HL-60 (cell line): Measurements from ENCODE around the gene ZMIZ1.

Source experiments
- DNase-seq, 2 experiments: peaks; one replicate each; pipeline ENCODE4 v3.0.0-alpha.2; 2010 to 2020; ENCODE audit warnings: low read depth in 1 of 2, low spot score in 1 of 2
- H3K27ac ChIP-seq: fragments of 250-450 bp; sonication (Bioruptor Pico); replicated peaks from 2 replicates; pipeline ENCODE4 v1.5.1; 2020; ENCODE audit warnings: mild to moderate bottlenecking, moderate library complexity
- H3K27me3 ChIP-seq: fragments of 250-450 bp; sonication (Bioruptor Pico); 2 replicates; pipeline ENCODE4 v1.5.1; 2021; ENCODE audit warnings: mild to moderate bottlenecking, moderate library complexity; ENCODE audit not compliant: insufficient read depth, poor library complexity, severe bottlenecking
- H3K4me3 ChIP-seq: replicated peaks from 2 replicates; pipeline ENCODE4 v1.5.1; 2011; ENCODE audit warnings: mild to moderate bottlenecking, control low read depth, low read length; ENCODE audit not compliant: insufficient read depth
- GABPA ChIP-seq: IDR thresholded peaks from 2 replicates; pipeline ENCODE4 v1.6.1; 2012; ENCODE audit warnings: low read depth
- POLR2AphosphoS5 ChIP-seq: IDR thresholded peaks from 2 replicates; pipeline ENCODE4 v1.6.1; 2012; ENCODE audit warnings: low read depth
- SPI1 ChIP-seq: IDR thresholded peaks from 2 replicates; pipeline ENCODE4 v1.6.1; 2012; ENCODE audit warnings: low read depth, mild to moderate bottlenecking, borderline replicate concordance
- TF ChIP-seq, protein P1 (sequence below): IDR thresholded peaks from 2 replicates; pipeline ENCODE4 v1.6.1; 2012; ENCODE audit warnings: low read depth; ENCODE audit not compliant: insufficient replicate concordance
- TF ChIP-seq, protein P2 (sequence below): IDR thresholded peaks from one replicate; pipeline ENCODE4 v1.5.1; 2011; ENCODE audit warnings: low read length, control low read depth, inconsistent platforms; ENCODE audit not compliant: insufficient read depth

The ZMIZ1 gene

DNA sequence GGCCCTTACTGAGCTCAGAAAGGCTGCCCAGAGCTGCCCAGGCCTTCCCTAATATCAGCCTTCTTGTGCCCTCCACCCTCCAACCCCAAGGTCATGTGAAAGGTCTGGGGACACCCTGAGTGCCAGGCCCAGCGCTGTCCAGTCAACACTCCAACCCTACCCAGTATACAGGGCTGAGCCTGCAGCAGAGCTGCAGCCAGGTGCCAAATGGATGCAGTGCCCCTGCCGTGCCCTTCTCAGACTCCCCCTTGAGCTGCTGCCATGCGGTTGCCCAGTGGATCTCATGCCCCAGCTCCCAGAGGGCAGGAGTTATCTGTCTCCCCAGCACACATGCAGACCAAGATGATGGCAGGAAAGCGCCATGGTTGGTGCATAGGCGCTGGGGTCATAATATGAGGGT is 61.5 kb downstream of the ZMIZ1 start:
- Histone ChIP-seq H3K27me3 (no peaks in the 10 kb centered on the region), H3K4me3 (no peak overlapping the region), H3K27ac (peak overlapping the region; percentile 30)
- no peak for TF ChIP-seq POLR2AphosphoS5
- TF ChIP-seq, protein P1, sequence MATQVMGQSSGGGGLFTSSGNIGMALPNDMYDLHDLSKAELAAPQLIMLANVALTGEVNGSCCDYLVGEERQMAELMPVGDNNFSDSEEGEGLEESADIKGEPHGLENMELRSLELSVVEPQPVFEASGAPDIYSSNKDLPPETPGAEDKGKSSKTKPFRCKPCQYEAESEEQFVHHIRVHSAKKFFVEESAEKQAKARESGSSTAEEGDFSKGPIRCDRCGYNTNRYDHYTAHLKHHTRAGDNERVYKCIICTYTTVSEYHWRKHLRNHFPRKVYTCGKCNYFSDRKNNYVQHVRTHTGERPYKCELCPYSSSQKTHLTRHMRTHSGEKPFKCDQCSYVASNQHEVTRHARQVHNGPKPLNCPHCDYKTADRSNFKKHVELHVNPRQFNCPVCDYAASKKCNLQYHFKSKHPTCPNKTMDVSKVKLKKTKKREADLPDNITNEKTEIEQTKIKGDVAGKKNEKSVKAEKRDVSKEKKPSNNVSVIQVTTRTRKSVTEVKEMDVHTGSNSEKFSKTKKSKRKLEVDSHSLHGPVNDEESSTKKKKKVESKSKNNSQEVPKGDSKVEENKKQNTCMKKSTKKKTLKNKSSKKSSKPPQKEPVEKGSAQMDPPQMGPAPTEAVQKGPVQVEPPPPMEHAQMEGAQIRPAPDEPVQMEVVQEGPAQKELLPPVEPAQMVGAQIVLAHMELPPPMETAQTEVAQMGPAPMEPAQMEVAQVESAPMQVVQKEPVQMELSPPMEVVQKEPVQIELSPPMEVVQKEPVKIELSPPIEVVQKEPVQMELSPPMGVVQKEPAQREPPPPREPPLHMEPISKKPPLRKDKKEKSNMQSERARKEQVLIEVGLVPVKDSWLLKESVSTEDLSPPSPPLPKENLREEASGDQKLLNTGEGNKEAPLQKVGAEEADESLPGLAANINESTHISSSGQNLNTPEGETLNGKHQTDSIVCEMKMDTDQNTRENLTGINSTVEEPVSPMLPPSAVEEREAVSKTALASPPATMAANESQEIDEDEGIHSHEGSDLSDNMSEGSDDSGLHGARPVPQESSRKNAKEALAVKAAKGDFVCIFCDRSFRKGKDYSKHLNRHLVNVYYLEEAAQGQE, result no peak
- DNase-seq, result no peak

DNA sequence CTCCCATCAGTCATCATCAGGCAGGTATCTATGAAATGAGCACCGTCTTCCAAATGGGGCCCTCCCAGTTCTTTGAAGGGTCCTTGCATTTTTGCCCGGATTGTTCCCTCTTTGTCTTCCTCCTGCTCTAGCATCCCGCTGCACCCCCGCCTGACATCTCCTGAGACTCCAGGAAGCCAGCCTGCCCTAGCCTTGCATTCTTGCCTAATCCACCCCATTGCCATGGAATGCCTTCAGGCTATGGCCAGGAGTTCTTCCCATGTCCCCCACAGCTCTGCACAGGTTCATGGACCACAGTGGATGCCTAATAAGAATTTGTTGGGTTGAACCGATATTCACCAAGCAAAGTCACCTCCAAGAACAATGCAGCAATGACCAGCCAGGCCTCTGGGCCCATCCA is 62.1 kb downstream of the ZMIZ1 start:
- no peak for DNase-seq
- Histone ChIP-seq H3K27me3 (no peaks in the 10 kb centered on the region), H3K27ac (peak overlapping the region; percentile 82), H3K4me3 (no peak overlapping the region)
- TF ChIP-seq, protein P1, result no peak
- TF ChIP-seq POLR2AphosphoS5 (no peak), GABPA (no peak), SPI1 (no peak)
- TF ChIP-seq, protein P2, sequence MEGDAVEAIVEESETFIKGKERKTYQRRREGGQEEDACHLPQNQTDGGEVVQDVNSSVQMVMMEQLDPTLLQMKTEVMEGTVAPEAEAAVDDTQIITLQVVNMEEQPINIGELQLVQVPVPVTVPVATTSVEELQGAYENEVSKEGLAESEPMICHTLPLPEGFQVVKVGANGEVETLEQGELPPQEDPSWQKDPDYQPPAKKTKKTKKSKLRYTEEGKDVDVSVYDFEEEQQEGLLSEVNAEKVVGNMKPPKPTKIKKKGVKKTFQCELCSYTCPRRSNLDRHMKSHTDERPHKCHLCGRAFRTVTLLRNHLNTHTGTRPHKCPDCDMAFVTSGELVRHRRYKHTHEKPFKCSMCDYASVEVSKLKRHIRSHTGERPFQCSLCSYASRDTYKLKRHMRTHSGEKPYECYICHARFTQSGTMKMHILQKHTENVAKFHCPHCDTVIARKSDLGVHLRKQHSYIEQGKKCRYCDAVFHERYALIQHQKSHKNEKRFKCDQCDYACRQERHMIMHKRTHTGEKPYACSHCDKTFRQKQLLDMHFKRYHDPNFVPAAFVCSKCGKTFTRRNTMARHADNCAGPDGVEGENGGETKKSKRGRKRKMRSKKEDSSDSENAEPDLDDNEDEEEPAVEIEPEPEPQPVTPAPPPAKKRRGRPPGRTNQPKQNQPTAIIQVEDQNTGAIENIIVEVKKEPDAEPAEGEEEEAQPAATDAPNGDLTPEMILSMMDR, result no peak

DNA sequence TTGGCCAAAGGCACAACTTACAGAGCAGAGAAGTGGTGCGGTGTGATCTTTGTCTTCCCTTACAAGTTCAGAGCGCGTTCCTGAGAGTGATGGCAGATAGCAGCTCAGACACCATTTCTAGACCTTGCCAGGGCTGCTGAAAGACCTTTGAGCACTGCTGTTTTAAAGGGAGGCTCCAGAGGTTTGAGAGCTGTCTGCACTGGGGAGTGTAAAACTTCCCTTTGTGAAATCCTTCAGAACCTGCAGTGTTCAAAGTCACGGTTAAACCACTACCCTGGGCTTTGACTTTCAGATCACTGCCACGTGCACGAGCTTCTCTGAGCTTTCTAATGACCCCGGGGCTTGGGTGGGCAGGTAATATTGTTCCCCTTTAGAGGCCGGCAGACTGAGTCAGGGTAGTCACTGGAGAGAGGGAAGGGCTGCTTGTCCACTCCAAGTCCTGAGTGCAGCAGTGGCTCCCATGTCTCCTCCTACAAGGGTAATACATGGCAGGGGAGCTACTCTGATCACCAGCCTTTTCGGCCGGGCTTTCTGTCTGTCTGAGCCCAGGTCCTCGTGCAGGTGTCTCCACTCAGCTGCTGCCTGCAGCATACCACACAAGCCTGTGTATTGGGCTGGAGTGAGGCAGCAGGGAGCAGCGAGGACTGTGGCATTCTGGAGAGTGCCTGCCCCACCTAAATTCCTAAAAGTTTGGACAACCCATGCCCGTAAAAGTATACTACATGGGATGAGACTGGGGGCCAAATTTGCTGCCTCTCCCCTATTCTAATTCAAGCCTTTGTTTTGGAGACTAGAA is 63.3 kb downstream of the ZMIZ1 start:
- peak overlapping the region; percentile 82 for H3K27ac ChIP-seq
- TF ChIP-seq SPI1 (no peak), GABPA (no peak), POLR2AphosphoS5 (no peak)
- TF ChIP-seq, protein P1, result no peak
- TF ChIP-seq, protein P2, result no peak
- no peaks in the 10 kb centered on the region for H3K27me3 ChIP-seq
- H3K4me3 ChIP-seq, result no peak overlapping the region
- DNase-seq, result peak in 1 of 2 experiments; percentile 63
